HG02970 (cell line): ENCODE results near the gene TNFAIP8.

Experiments
- ATAC-seq: cut with Tn5 transposase; IDR thresholded peaks from one replicate; pipeline ENCODE4 v1.9.1; 2021; ENCODE audit warnings: mild to moderate bottlenecking, moderate library complexity, moderate number of reproducible peaks; ENCODE audit not compliant: unreplicated experiment, low FRiP score

The TNFAIP8 gene

GRCh38 chr5:119328753-119329602 lies 26.8 kb upstream of the TNFAIP8 start:
- no peak for ATAC-seq

GRCh38 chr5:119329666-119330065 lies 26.2 kb upstream of the TNFAIP8 start:
- no peak for ATAC-seq

DNA sequence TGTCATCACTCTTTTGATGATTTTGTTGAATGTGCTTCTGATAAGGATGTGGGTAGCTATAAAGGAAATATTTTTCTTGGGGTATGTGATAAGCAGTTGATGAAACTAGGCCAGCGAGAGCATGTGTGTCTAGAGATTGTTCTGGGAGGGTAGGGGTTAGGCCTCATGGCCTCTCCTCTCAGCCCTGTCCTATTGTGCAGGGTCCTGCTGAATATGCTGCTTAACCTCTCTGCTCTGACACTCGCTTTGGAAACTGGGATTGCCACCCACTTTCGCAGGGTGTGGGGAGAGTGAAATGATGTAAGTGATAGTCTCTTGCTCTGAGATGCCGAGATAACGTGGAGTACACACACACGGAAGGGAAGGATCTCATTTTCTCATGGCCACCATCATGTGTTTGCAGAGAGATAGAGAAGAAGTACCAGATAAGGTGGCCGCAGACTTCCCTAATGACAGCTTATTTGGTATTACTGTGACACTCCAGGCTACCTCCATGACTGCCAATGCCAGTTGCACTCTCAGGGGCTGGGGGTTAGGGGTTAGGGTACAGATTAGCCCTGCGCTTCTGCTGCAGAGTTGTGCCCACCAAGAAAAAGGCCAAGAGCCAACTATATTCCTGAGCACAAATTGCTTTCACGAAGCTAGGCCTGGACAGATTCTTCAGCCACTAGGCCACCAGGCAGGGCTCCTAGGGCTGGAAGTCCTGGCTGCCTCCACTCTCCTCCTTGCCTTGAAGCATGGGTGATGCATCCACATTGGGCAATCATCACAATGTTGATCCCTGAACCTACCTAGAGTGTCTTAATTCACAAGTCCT lies 25.2 kb upstream of the TNFAIP8 start:
- no peak for ATAC-seq

DNA sequence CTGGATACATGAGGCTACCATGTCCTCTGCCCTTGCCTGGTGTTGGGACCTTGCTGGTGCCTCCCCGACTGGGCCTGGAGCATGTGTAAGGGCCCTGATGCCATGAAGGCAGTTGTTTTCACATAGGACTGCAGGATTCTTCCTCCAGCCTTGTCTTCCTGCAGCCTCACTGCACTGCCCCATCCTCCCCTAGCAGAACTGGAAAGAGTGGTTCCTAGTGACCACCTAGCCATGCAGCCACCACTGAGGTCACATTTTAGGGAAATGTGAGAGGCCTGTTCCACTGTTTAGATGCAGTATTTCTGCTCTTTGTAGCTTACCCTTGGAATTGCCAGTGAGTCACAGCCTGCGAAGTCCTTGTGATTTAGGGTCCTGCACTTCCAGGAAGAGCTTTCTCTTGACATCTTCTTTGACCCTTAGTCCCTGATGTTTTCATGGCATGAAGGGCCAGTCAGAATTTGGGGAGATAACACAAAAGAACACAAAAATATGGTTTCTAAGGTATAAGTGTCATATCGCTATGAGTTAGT lies 24.2 kb upstream of the TNFAIP8 start:
- ATAC-seq: no peak

- ATAC-seq: no peak
Observed at GRCh38 chr5:119332208-119332607, 23.6 kb upstream of the TNFAIP8 start.

GRCh38 chr5:119332978-119333401 lies 22.8 kb upstream of the TNFAIP8 start:
- no peak for ATAC-seq

- no peak for ATAC-seq
Observed at GRCh38 chr5:119333421-119333851, 22.4 kb upstream of the TNFAIP8 start.

DNA sequence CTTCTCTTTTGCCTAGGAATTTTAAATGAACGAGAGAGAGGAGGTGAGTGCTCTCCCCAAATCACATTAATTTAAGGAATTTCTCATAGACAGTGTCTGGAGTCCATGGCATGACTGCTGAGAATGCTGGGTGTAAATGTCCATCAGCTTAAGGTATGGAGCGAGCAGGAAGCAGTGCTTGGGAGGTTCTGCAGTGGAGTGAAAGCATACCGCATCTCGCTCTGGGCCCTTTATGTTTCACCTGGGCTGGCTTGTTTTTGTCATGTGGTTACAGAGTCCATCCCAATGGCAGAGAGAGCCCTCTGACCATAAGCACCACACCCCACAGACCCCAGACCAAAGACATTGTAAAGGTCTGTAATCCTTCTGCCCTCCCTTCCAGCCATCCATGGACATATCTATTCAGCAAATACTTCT lies 20.6 kb upstream of the TNFAIP8 start:
- ATAC-seq: no peak

DNA sequence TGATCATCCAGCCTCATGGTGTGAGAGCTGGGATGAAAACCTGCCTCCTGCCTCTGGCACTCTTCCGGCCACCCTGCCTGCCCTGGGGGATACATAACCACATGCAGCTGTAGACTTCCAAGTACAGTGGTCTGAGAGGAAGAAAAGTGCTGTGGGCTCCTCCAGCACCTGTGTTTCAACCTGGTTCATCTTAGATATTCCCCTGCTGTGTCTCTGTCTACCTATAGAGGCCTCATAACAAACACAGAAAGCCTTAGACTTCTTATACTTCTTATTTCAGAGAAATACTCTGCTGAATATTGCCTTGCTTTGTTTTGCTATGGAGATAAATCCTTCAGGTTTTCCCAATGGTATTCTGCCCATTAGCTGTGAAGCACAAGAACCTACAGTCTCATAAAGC lies 19.6 kb upstream of the TNFAIP8 start:
- no peak for ATAC-seq

DNA sequence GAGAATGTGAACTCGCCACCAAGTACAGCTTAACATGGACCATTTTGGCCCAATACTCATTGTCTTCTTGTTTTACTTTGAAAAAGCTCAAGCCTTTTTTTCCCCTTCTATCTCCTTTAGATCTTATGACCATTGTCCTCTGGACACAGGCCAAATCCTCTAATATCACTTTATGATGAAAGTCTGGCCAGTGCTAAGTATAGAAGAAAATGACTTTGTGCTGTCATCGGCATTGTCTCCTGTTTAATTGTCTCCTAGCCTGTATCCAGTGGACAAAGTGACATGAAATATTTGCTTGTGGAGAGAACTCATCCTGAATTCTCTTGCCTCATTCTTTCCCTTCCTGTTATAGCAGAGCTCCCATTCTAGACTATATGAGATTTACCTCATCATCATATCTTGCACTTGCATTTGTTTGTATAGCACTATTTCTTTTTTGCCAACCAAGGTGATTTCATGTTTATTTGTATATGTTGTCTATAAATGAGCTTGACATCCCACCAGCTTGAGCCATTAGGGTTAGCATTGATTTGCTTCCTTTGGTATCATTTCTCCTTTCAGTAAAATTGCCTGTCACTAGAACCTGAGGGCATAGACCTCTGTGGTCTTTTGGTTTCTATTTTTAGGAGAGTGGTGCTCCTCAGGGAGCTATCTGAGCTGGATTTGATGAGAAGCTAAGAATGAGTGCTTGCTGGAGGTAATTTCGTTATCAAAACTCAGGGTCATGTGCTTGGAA lies 18.8 kb upstream of the TNFAIP8 start:
- ATAC-seq: no peak

DNA sequence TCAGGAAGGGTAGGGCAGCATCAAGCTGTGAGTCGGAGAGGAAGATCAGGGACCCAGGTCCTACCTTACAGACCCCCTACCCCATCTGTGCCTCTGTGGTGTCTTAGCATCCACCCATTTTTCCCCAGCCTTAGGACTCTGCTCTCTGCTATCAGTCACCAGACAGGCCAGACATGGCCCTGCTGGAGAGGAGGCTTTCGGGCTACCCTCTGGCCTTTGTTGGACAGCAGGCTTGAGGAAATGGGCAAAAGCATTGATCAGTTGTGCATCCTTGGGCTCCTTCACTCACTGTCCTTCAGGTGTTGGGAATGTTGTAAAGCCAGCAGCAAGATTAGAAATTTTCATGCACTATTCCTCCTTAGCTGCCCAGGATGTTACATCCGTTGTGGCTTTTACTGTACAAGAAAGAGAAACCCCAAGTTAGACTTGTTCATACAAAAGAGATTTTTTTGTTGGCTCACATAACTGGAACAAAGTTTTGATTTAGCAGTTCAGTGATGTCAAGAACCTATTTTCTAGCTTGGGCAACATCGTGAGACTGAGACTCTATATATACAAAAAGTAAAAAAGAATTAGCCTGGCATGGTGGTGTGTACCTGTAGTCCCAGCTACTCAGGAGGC lies 17.4 kb upstream of the TNFAIP8 start:
- no peak for ATAC-seq

DNA sequence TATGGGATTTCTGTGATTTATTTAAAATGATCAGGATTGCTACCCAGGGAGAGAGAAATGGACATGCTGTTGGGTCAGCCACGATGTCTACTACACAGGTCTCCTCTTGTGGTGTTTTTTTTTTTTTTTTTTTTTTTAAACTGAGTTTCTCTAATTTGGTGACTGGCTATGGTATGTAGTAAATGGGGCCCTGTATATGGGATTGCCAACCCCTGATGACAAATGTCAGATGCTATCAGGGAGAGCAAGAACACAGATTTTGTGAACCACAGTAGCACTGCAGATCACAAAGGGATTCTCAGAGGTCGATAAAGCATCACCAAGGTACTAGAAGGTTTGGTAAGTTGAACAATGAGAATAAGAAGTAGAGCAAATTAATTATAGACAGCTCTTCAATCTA lies 16.5 kb upstream of the TNFAIP8 start:
- ATAC-seq: no peak

GRCh38 chr5:119339965-119340364 lies 15.9 kb upstream of the TNFAIP8 start:
- no peak for ATAC-seq

GRCh38 chr5:119340597-119341218 lies 15.1 kb upstream of the TNFAIP8 start:
- ATAC-seq: peak; percentile 49

GRCh38 chr5:119341452-119342349 lies 14.1 kb upstream of the TNFAIP8 start:
- ATAC-seq: peak; percentile 52

- ATAC-seq: no peak
Observed at GRCh38 chr5:119342406-119342805, 13.4 kb upstream of the TNFAIP8 start.

- ATAC-seq: no peak
Observed at GRCh38 chr5:119343052-119343451, 12.8 kb upstream of the TNFAIP8 start.

- no peak for ATAC-seq
Observed at GRCh38 chr5:119343766-119344165, 12.1 kb upstream of the TNFAIP8 start.

- ATAC-seq: no peak
Observed at GRCh38 chr5:119344231-119344630, 11.6 kb upstream of the TNFAIP8 start.
